Stimulated activated CD4-positive, alpha-beta T cell treated with anti-CD3 and anti-CD28 coated beads, Interleukin-12 subunit alpha, Interleukin-12 subunit beta, amount 100 ng/mL, for 24 hours (primary cell): ENCODE measurements around the gene TBC1D16.
"Not testable (repeated sequence)": the region's sequence is repeated elsewhere in the genome, so short reads cannot be mapped to it uniquely, and the experiment has no call there.

ENCODE experiments used
- DNase-seq, 2 experiments: peaks; one replicate each; pipeline ENCODE4 v3.0.0-alpha.2; 2020; ENCODE audit warnings: low read depth in 2 of 2

Gene TBC1D16

DNA sequence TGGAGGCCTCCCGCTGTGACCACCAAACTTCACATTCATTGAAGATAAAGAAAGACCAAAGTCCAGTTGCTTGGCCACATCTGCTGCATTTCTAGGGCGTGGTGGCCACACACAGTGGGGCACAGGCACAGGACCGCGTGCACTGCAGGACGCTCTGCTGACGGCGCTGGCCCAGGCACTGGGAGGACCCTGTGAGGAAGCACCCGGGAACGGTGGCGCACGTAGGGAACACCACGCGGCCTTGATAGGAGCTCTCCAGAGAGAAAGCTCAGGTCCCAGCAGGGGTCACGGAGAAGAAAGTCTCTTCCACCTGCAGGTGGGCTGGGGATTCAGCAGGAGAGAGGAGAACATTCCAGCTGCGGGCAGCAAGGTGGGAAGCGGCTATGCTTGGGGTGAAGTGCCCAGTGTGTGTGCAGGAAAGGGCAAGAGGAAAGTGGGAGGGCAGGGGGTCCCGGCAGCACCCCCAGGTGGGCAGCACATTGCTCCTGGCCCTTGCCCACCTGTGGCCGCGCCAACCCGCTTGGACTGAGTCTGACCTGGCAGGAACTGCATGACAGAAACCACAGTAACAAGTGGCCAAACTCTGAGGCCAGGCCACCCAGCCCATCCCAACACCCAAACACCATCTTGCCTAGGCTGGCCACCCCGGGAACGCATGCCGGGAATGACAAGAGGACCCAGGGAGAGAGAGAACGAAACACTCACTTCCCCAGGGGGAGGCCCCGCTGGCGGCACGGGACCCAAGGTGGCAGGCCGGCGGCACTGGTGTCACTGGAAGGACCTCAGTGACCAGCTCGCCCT lies 32.8 kb downstream of the TBC1D16 start:
- no peak for DNase-seq

DNA sequence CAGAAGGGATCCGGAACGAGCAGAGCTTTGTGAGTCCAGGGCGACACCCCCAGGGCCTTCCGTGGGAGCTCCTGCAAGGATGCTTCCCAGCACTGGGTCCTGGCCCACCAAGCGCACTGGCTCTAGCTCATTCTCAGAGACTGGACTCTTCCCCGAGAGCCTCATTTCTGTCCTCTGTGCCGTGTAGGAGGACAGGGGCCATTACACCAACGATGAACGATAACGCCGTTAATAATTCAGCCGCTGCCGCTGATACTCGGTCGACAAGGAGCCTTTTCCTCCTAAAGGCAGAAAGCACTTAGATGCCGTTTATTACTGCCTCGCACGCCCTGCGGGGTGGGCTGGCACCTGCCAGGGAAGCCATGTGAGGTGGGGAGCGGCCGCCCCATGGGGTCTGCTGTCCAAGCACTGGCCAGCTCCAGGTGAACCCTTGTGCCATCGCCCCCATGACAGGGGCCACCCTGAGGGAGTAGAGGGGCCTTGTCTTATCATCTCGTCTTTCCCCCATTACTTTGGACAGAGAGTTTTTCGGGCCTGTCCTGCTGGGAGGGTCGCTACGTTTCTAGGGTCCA lies 33.5 kb downstream of the TBC1D16 start:
- DNase-seq, result no peak

DNA sequence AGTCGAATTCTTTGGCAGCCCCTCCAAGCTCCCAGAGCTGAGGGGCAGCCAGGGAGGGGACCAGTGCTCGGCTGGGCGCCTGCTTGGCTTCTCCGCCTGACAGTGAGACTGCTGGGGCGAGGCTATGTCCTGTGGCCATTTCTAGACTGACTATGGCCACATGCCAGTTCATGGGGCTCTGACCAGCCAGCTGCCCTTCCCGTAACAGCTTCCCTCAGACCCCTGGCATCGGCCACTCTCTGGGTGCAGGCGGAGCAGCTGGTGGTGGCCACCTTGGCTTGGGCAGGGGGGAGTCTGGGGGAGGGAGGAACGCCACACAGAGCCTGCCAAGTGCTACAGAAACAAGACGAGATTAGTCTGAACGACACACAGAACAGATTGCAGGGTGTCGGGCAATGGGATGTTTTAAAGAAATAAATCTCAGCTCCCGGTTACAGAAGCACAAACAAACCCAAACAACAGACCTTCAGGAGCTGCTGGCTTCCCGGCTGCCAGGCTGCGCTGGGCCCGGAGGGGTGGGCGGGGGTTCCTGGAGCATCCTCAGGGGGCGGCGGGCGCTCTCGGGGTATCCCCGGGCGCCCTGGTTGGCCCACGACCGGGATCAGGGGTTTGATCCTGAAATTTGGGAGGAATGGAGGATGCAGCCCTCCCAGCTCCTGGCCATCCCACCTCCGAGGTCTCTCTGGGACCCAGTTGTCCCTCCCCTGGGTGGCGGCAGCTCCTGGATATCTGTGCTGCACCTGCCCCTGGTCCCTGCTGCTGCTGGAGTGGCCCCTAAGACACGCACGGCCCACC lies 34.5 kb downstream of the TBC1D16 start:
- no peak for DNase-seq

DNA sequence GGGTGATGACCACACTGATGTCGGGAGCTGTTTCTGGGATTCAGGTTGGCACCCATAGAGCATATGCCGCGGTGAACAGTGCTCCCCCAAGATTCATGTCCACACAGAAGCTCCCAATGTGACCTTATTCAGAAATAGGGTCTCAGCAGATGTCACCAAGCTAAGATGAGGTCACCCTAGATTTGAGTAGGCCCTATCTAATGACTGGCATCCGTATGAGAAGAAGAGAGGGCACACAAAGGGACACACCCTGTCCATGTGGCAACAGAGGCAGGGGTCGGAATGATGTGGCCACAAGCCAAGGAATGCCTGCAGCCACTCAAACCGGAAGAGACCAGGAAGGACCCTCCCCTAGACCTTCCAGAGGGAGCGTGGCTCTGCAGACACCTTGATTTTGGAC lies 35.5 kb downstream of the TBC1D16 start:
- DNase-seq, result no peak

DNA sequence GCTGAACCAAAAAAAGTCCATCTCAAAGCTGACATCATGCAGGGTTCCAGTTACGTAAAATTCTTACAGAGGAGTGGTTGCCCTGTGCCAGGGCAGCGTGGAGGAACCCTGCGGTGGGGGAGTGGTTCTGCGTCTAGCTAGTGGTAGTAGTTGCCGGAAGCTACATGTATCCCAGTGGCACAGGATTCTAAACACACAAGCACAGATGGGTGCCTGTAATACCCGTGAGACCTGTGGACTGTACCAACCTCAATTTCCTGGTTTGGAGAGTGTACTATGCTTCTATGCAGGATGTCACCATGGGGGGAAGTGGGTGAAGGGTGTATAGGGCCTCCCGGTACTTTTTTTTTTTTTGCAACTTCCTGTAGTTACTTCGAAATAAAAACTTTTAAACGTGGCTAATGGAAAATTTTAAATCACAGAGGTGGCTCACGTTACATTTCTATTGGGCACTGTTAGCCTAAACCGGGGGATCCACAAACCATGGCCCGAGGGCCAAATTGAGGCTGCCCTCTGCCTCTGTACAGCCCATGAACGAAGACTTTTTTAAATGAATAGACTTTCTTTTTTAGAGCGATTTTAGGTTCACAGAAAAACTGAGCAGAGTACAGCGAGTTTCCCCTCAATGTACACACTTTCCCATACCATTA lies 38.5 kb downstream of the TBC1D16 start:
- peak; percentile 29 to 47 for DNase-seq

DNA sequence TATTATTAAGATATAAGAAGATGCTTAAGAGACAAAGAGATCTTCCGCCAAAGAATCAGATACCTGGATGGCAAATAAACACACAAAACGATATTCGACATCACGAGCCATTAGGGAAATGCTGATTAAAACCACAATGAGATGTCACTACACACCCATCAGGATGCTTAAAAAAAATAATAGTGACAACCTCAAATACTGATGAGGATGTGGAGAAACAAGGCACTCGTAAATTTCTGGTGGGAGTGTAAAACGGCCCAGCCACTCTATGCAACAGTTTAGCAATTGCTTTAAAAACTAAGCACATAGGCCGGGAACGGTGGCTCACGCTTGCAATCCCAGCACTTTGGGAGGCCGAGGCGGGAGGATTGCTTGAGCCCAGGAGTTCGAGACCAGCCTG lies 39.4 kb downstream of the TBC1D16 start:
- no peak for DNase-seq

DNA sequence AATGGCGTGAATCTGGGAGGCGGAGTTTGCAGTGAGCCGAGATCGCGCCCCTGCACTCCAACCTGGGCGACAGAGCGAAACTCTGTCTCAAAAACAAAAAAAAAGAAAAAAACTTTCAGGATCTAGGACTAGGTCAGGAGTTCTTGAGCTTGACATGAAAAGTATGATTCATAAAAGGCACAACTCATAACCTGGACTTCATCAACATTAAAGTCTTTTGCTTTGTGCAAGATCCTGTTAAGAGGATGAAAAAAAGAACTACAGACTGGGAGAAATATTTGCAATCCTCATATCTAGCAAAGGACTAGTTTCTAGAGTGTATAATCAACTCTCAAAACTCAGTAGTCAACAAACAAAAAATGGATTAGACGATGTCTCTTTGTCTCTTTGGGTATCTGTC lies 40.0 kb downstream of the TBC1D16 start:
- DNase-seq, result no peak

DNA sequence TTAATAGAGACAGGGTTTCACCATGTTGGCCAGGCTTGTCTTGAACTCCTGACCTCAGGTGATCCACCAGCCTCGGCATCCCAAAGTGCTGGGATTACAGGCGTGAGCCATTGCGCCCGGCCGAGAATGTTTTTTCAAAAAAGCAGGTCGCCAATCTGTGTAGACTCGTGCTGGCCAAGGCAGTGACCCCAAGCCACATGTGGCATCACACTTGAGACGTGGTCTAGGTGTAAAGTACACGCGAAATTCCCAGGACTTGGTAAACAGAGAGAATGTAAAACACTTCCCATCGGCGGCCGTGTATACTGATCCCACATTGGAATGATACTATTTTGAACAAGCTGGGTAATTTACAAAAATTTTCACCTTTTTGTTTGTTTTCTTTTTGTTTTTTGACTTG lies 41.1 kb downstream of the TBC1D16 start:
- DNase-seq, result no peak

DNA sequence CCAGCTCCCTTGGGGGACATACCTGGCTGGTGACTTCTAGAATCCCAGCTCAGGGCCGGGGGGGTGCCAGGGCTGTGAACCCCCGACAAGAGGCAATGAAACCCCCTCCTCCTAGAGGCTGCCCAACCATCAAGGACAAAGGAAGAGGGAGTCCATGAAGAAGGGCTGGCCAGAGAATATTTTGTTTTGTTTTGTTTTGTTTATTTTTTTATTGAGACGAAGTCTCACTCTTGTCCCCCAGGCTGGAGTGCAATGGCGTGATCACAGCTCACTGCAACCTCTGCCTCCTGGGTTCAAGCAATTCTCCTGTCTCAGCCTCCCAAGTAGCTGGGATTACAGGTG lies 41.5 kb downstream of the TBC1D16 start:
- not testable (repeated sequence) for DNase-seq

DNA sequence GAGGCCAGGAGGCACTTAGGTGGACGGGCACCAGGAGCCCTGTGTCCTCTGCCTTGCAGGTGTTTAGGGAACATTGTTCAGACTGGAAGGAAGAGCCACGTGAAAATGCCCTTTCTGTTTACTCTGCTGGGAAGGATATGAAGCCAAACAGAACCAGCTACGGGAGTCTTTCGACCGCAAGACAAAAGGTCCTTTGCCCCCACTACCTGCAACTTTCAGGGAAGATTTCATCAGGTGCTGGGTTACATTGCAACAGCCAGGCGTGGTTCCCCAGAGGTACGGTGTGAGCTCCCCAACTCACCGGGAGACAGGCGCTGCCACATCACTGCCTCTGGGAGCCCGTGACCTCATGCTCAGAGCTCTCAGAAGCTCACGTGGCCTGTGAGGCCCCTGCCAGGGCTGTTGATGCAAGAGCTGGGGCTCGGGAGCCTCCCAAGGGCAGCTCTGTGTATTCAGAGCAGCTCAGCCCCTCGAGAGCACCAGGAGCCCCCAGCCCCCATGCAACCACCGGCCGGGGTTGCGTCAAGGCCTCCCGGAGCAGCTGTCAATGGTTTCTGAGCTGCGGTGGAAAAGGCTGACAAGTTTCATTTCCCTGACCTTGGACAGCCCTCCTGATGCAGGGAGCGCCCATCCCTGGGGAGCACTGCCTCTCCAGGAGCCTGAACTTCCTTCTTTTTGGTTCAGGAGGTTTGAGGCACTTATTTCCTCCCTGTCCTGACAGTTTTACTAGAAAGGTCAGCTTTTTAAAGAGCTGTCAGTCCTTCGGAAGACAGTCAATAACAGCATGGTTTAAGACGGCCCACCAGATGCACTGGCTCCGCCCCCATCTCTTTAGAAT lies 42.1 kb downstream of the TBC1D16 start:
- DNase-seq, result peak; percentile 26 to 47

DNA sequence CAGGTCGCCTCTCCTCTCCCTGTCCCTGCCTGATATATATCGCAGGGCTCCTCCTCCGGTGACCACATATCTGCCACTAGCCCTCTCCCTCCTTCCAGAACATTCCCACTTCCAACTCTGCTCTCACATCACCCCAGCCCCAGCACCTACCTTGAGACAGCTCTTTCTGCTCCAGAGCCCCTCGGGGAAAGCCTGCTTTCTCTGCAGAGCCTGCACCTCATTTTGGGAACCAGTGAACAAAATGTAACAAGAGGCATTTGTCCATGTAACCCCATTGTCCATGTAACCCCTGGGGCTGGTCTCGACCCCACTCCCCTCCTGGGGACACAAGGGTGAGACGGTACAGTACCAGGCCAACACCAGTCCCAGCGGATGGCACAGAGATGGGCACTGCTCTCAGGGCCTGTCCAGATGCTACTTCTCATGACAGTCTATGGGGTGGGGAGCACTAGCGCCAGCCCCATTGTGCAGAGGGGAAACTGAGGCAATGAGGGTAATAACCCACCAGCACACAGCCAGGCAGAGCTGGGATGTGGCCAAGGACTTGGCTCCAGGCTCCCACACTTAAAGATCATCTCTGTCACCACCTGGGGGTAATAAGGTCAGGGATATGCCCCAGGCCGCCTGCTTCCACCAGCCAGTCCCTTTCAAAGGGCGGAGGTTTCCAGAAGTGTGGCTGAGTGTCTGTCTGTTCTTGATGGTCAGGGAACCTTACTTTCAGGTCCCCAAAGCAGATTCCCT lies 42.9 kb downstream of the TBC1D16 start:
- DNase-seq, result no peak

DNA sequence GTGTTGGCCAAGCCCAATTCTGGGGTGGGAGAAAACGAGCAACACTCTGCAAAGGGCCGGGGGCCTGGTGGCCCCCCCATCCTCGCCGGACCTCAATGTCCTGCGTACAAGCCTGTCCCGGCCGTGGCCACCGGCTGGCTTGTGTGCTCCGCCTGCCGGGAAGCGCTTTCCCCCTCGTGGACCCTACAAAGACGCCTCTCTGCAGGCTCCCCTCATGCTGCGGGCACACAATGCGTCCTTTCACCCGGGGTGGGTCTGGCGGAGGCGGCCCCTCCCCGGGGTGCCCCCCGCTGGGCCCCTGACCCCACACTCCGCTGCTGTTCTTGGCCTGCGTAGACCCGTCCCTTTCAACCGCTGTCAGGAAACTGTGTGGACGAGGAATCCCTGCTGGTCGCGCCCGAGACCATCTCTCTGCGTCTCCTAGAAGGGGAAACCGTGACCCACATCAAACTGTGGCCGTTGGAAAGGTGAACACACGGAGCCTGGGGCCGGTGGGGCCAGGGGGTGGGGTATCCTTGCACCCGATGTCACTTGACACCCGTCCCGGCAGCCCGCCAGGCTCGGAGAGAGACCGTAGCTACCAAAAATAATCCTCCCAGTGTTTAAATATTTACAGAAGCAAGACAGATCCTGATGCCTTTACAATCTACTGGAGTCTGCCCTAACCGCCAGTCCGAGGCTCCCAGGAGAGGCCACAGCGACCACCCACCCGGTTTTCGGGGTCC lies 43.6 kb downstream of the TBC1D16 start:
- no peak for DNase-seq

DNA sequence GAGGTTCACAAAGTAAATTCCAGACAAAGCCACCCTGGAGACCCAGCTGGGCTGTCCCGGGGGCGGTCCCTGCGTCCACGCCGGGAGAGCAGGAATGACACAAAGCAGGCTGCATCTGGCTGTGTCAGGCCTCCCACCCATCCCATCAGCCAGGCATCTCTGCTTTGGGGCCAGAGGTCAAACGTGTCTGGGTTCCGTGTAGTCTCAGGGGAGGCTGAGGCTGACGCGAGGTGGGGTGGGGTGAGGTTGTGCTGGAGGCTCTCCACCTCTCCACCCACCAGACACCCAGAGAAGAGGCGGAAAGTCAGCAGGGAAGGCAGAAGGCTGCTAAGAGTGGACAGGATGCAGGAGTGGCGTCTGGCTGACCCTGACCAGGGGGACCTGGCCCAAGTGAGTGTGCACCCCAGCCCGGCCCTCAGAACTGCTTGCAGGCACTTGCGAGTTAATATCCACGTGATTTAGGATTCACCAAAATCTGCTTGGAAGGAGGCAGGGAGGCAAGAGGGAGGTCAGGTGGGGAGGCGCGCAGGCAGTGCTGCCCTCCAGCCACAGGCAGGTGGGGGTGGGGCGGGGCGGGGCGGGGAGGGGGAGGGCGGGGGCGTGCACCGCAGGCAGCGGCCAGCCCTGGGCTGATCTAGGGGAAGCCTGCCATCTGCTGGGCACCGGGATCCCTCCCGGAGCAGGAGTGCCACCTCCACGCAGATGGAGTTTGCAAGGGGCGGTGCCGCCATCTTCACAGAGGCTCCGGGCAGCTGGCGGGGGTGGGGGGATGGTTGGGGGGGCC lies 44.3 kb downstream of the TBC1D16 start:
- DNase-seq, result peak; percentile 64 to 78

DNA sequence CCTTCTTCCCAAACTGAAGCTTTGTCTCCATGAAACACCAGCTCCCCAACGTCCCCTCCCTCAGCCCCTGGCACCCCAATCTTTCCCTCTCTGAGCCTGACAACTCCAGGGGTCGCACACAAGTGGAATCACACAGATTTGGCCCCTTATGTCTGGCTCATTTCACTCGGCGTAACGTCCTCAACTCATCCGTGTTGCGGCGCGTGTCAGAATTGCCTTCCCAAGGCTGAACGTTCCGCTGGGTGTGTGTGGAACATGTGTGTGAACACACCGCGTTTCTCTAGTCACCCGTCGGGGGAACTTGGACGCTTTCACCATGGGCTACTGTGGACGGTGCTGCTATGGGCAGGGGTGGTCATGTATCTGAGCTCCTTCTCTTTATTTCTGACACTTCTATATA lies 45.0 kb downstream of the TBC1D16 start:
- DNase-seq, result no peak

DNA sequence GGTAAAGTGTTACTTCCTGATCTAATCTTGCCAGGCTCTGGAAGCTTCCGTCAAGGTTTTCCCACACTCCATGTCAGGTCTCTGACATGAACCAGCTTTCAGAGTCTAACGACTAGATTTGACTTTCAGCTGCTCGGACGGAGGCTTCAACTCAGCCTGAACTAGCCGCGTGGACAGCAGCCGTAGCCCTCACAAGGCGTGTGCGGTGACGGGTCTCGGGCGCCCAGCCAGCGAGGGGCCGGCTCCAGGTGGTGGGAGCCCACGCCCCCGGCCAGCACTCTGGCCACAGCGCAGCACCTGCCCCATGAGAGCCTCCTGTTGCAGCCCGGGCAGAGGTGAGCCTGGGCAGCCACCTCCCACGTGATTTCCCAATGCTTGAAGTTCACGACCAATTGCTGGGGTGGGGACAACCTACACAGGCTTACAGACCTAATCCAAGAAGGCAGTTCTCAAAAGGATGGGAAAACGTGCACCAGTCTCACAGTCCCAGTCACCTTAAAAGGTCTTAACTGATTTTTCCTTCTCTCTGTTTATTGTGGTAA lies 45.5 kb downstream of the TBC1D16 start:
- DNase-seq, result no peak

DNA sequence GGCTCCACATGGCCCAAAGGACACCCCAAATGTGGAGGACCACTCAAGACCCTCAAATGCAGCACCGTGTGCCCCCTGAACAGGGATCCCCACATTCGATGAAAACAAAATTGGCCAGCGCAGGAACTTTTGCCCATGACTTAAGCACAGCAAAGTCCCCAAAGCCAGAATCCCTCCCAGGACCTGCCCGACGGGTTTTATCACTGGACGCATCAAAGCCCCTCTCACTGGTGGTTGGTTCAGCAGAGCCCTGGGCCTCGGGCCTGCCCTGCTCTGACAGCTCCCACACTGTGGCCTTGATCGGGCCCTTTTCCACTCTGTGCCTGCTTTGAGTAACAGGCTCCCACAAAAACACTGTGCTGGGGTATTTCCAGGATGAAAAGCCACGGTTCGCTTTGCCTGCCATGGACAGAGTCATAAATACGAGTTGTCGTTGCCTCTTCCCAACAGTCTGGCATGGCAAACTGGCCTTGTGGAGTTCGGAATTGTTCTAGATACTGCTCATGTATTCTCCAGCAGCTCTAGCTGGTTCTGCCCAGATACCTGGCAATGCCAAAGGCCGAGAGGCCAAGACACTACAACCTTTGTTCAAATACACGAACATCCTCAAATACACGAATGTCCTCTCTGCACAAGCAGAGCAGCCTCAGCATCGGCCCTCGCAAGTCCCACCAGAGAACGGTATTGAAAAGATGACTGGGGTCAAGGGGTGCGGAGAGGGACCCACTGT lies 46.4 kb downstream of the TBC1D16 start:
- no peak for DNase-seq

DNA sequence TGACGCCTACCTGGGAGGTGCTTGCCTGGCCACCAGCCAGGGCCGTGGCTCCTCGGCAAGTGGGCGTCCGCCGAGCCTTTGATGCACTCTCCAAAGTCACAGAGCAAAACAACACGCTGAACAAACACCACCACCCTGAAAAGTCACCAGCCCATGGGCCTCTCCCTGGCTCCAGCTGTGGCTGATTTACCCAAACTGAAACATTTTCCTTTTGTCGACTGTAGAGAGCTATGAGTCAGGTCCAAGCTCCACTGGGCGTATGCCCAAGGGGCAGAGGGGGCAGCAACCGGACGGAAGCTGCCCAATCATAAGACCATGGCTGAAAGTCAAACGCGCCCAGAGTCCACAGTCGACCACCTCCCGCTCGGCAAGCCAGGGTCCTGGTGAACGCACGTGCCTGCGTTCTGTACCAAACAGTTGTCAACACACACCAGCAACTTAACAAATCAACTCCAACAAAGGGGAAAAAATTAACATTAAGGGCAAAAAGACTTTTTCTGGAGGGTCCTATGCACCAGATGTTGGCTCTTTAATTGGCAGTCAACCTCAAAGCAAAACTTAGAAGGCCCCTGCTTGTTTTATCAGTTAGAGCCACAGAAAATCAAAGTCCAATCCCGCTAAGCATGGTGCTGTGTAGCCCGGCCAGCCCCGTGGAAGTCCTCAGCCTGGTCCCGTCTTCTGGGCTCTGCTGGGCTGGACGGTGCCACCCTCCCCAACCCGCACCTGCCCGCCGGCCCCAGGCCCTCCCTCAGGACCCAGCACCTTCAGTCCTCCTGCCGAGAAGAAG lies 47.3 kb downstream of the TBC1D16 start:
- DNase-seq, result no peak

DNA sequence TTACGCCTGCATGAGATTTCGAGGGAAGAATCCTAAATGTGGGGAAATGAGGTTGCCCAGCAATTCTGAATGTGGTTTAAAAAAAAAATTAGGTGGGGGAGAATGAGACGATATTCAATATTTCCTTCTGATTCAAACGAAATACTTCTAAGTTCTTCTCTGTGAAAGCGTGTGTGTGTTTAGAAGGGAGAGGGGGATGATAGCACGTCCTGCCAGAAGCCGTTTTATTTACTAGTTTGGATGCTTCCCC lies 47.8 kb downstream of the TBC1D16 start:
- DNase-seq, result no peak
